ENCODE data around the gene GALNT9.

GRCh38 chr12:132237772-132238487, 91.5 kb downstream of the GALNT9 start:
- no peak for TF ChIP-seq CTCF (IDR thresholded peaks at IDR 0.05)
- no peak for TF ChIP-seq POLR2A (IDR thresholded peaks at IDR 0.05)

Measured in lower leg skin (tissue), 3 donors.